GM12801 (cell line): Measurements from ENCODE around the gene EVI2A.

Experiments used
- TF ChIP-seq, protein P1 (sequence below): IDR thresholded peaks from one replicate; pipeline ENCODE4 v1.5.1; 2011; ENCODE audit warnings: control low read depth; ENCODE audit not compliant: insufficient read length; ENCODE audit errors: extremely low read depth

The EVI2A gene

GRCh38 chr17:31272236-31272635 lies 49.2 kb downstream of the EVI2A start:
- TF ChIP-seq, protein P1, sequence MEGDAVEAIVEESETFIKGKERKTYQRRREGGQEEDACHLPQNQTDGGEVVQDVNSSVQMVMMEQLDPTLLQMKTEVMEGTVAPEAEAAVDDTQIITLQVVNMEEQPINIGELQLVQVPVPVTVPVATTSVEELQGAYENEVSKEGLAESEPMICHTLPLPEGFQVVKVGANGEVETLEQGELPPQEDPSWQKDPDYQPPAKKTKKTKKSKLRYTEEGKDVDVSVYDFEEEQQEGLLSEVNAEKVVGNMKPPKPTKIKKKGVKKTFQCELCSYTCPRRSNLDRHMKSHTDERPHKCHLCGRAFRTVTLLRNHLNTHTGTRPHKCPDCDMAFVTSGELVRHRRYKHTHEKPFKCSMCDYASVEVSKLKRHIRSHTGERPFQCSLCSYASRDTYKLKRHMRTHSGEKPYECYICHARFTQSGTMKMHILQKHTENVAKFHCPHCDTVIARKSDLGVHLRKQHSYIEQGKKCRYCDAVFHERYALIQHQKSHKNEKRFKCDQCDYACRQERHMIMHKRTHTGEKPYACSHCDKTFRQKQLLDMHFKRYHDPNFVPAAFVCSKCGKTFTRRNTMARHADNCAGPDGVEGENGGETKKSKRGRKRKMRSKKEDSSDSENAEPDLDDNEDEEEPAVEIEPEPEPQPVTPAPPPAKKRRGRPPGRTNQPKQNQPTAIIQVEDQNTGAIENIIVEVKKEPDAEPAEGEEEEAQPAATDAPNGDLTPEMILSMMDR, result no peak

DNA sequence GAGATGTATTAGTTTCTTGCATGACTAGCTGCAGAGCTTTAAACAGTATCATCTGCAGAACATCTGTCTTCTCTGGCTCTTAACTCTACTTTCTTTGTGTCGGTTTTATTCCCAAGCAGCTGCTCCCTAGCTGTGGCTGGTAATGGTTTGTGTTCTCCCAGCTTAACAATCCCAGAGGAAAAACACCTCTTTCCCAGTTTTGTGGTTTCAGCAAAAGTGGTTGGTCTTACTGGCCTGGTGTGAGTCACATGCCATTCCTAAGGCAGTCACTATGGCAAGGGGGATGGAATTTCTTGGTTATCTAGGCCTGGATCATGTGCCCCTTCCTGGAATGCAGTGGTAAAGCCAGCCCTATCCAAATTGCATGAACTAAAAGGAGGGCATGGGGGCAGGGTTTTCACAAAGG lies 51.8 kb downstream of the EVI2A start:
- TF ChIP-seq, protein P1, result no peak

GRCh38 chr17:31269036-31269577 lies 52.3 kb downstream of the EVI2A start:
- TF ChIP-seq, protein P1, result no peak
